HepG2 (cell line): ENCODE results near the gene OR2V2.

Source experiments
- ATF2 ChIP-seq: sonication (generic); formaldehyde crosslinking; IDR thresholded peaks from 2 replicates; pipeline ENCODE4 v1.4.0; 2020; ENCODE audit warnings: missing genetic modification reagents
- BRCA1 ChIP-seq: sonication (generic); formaldehyde crosslinking; IDR thresholded peaks from 2 replicates; pipeline ENCODE4 v1.4.0; 2020; ENCODE audit warnings: missing genetic modification reagents
- CTCF ChIP-seq: sonication (generic); formaldehyde crosslinking; IDR thresholded peaks from 2 replicates; pipeline ENCODE4 v1.5.0; 2020; ENCODE audit warnings: mild to moderate bottlenecking, missing genetic modification reagents, moderate library complexity
- FUBP1 ChIP-seq: sonication (generic); formaldehyde crosslinking; IDR thresholded peaks from 2 replicates; pipeline ENCODE4 v1.5.1; 2020; ENCODE audit warnings: missing genetic modification reagents, mild to moderate bottlenecking, borderline replicate concordance
- GTF2F1 ChIP-seq: fragments of 150-350 bp; IDR thresholded peaks from 2 replicates; pipeline ENCODE4 v1.6.1; 2014; ENCODE audit warnings: low read length
- MBD4 ChIP-seq: IDR thresholded peaks from 2 replicates; pipeline ENCODE4 v1.6.1; 2012; ENCODE audit warnings: low read length, inconsistent platforms, borderline replicate concordance
- MXI1 ChIP-seq: IDR thresholded peaks from 3 replicates; pipeline ENCODE4 v1.6.1; 2012; ENCODE audit warnings: low read depth, low read length, inconsistent platforms, borderline replicate concordance
- ZFP36 ChIP-seq: fragments of 150-350 bp; IDR thresholded peaks from 2 replicates; pipeline ENCODE4 v1.6.1; 2018; ENCODE audit warnings: borderline replicate concordance, low read length, low read depth; ENCODE audit not compliant: partially characterized antibody
- ZFP37 ChIP-seq: sonication (generic); formaldehyde crosslinking; IDR thresholded peaks from 2 replicates; pipeline ENCODE4 v1.4.0; 2020; ENCODE audit warnings: missing genetic modification reagents, borderline replicate concordance

- TF ChIP-seq CTCF (no peak), MBD4 (no peak), FUBP1 (CRISPR knock-in tag) (no peak), ZFP36 (no peak), ZFP37 (CRISPR knock-in tag) (no peak), BRCA1 (CRISPR knock-in tag) (no peak), GTF2F1 (no peak), ATF2 (CRISPR knock-in tag) (no peak), MXI1 (no peak)
These were observed 13.7 kb upstream of the OR2V2 start for GRCh38 chr5:181133610-181134231.
